SU-DHL-6 (cell line): Measurements from ENCODE around the gene BRMS1L.

ENCODE experiments used
- H2AFZ ChIP-seq: fragments of 200-600 bp; sonication (generic); 2 replicates; pipeline ENCODE4 v1.6.1; 2014; ENCODE audit warnings: low read depth, mild to moderate bottlenecking, moderate library complexity, mixed read lengths, antibody characterized with exemption, low read length; ENCODE audit not compliant: severe bottlenecking
- H3F3A ChIP-seq: fragments of 200-600 bp; shearing (Covaris generic); 2 replicates; pipeline ENCODE4 v1.6.0; 2016; ENCODE audit warnings: antibody characterized with exemption, mild to moderate bottlenecking; ENCODE audit not compliant: insufficient read depth
- H3K27ac ChIP-seq: fragments of 200-600 bp; sonication (generic); 2 replicates; pipeline ENCODE4 v1.5.1; 2016; ENCODE audit warnings: low read depth, mild to moderate bottlenecking, low read length, moderate library complexity, mixed read lengths
- H3K27me3 ChIP-seq: fragments of 200-600 bp; sonication (generic), shearing (Covaris generic); 2 replicates; pipeline ENCODE4 v1.6.0; 2014; ENCODE audit warnings: mild to moderate bottlenecking, low read length
- H3K36me3 ChIP-seq: fragments of 200-600 bp; sonication (generic); 2 replicates; pipeline ENCODE4 v1.6.1; 2014; ENCODE audit warnings: mild to moderate bottlenecking, low read length, mixed read lengths
- H3K4me2 ChIP-seq: fragments of 300-600, 200-600 bp; shearing (Covaris generic), sonication (generic); 2 replicates; pipeline ENCODE4 v1.6.0; 2014; ENCODE audit warnings: low read length, low read depth, mild to moderate bottlenecking; ENCODE audit not compliant: poor library complexity, severe bottlenecking
- H3K4me3 ChIP-seq: fragments of 200-600 bp; sonication (generic); 2 replicates; pipeline ENCODE4 v1.5.1; 2014; ENCODE audit warnings: antibody characterized with exemption, low read length, mild to moderate bottlenecking, mixed read lengths; ENCODE audit not compliant: insufficient read depth, poor library complexity, severe bottlenecking
- H3K79me2 ChIP-seq: fragments of 200-600 bp; sonication (generic); 2 replicates; pipeline ENCODE4 v1.6.1; 2014; ENCODE audit warnings: mild to moderate bottlenecking, low read length, moderate library complexity; ENCODE audit not compliant: insufficient read depth
- H3K9ac ChIP-seq: fragments of 200-600 bp; sonication (generic); 2 replicates; pipeline ENCODE4 v1.7.0; 2014; ENCODE audit warnings: mild to moderate bottlenecking, low read length
- H3K9me2 ChIP-seq: fragments of 200-600 bp; sonication (generic); replicated peaks from 2 replicates; pipeline ENCODE4 v1.6.1; 2014; ENCODE audit warnings: low read length; ENCODE audit not compliant: insufficient read depth
- H3K9me3 ChIP-seq: fragments of 200-600 bp; sonication (generic); 2 replicates; pipeline ENCODE4 v1.6.1; 2014; ENCODE audit warnings: low read length, mixed read lengths; ENCODE audit not compliant: insufficient read depth
- H4K20me1 ChIP-seq: fragments of 200-600 bp; sonication (generic); 2 replicates; pipeline ENCODE4 v1.6.1; 2014; ENCODE audit warnings: low read depth, mild to moderate bottlenecking, antibody characterized with exemption, low read length, moderate library complexity, mixed read lengths
- CTCF ChIP-seq: fragments of 200-600 bp; sonication (generic); IDR thresholded peaks from one replicate; pipeline ENCODE4 v1.5.1; 2017; ENCODE audit warnings: antibody characterized with exemption, mild to moderate bottlenecking, low read length, moderate library complexity; ENCODE audit not compliant: insufficient read depth, poor library complexity, severe bottlenecking
- EZH2phosphoT487 ChIP-seq: fragments of 200-600 bp; sonication (generic), shearing (Covaris generic); conservative IDR thresholded peaks from 2 replicates; pipeline ENCODE4 v1.6.1; 2018; ENCODE audit warnings: mild to moderate bottlenecking, antibody characterized with exemption, low read length, moderate library complexity, mixed read lengths

The BRMS1L gene

DNA sequence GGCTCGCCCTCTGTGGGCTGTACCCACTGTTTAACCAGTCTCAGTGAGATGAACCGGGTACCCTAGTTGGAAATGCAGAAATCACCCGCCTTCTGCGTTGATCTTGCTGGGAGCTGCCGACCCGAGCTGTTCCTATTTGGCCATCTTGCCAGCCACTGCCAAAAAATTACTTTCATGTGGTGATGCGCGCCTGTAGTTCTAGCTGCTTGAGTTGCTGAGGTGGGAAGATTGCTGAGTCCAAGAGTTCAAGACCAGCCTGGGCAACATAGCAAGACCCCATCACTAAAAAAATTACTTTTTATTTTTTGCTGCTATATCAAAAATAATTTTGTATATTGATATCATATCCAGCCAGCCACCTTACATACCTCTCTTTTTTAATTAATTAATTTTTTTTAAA is 18.4 kb downstream of the BRMS1L start:
- TF ChIP-seq EZH2phosphoT487 (no peak), CTCF (no peak)
- H3K9me2 ChIP-seq, result no peaks in the 10 kb centered on the region

GRCh38 chr14:35847636-35848035 is 21.5 kb downstream of the BRMS1L start:
- H3K4me3 ChIP-seq, result no peak overlapping the region
- no peak for TF ChIP-seq CTCF
- no peak for TF ChIP-seq EZH2phosphoT487
- H3K27me3 ChIP-seq, result no peaks in the 10 kb centered on the region
- H3K9me2 ChIP-seq, result no peaks in the 10 kb centered on the region
- H3K9me3 ChIP-seq, result peaks cover 2% of the 10 kb centered on the region; the same call in 1 of the 2 replicates
- H3K36me3 ChIP-seq, result peaks cover 19% of the 10 kb centered on the region
- H3K4me2 ChIP-seq, result no peak overlapping the region
- H3K79me2 ChIP-seq, result no peaks in the 10 kb centered on the region
- no peak overlapping the region for H2AFZ ChIP-seq
- H4K20me1 ChIP-seq, result no peaks in the 10 kb centered on the region
- no peak overlapping the region for H3K27ac ChIP-seq
- H3K9ac ChIP-seq, result no peak overlapping the region
- H3F3A ChIP-seq, result no peaks in the 10 kb centered on the region

More for the DNA sequence above, 18.4 kb downstream of the BRMS1L start:
- H3K4me2 ChIP-seq, result no peak overlapping the region
- no peak overlapping the region for H3K4me3 ChIP-seq
- H3K79me2 ChIP-seq, result no peaks in the 10 kb centered on the region
- H3K9ac ChIP-seq, result no peak overlapping the region
- H3K9me3 ChIP-seq, result peaks cover 11% of the 10 kb centered on the region; the same call in 1 of the 2 replicates
- peaks cover 17% of the 10 kb centered on the region for H3K36me3 ChIP-seq
- no peak overlapping the region for H3K27ac ChIP-seq
- H4K20me1 ChIP-seq, result no peaks in the 10 kb centered on the region
- H3K27me3 ChIP-seq, result no peaks in the 10 kb centered on the region
- H3F3A ChIP-seq, result no peaks in the 10 kb centered on the region
- no peak overlapping the region for H2AFZ ChIP-seq

- H4K20me1 ChIP-seq, result no peaks in the 10 kb centered on the region
- H3K9ac ChIP-seq, result no peak overlapping the region
- no peak overlapping the region for H3K4me3 ChIP-seq
- no peak overlapping the region for H3K4me2 ChIP-seq
- H3F3A ChIP-seq, result no peaks in the 10 kb centered on the region
- H3K79me2 ChIP-seq, result no peaks in the 10 kb centered on the region
- H3K27me3 ChIP-seq, result no peaks in the 10 kb centered on the region
- TF ChIP-seq EZH2phosphoT487, result no peak
- TF ChIP-seq CTCF, result no peak
- H3K9me3 ChIP-seq, result no peaks in the 10 kb centered on the region
- H2AFZ ChIP-seq, result no peak overlapping the region
- H3K27ac ChIP-seq, result no peak overlapping the region
- no peaks in the 10 kb centered on the region for H3K9me2 ChIP-seq
- H3K36me3 ChIP-seq, result peaks cover 21% of the 10 kb centered on the region; the same call in 1 of the 2 replicates
Measured at GRCh38 chr14:35849122-35849521, 23.0 kb downstream of the BRMS1L start.
